HEK293T (cell line): ENCODE results near the gene CS.
"Not testable (repeated sequence)": the region's sequence is repeated elsewhere in the genome, so short reads cannot be mapped to it uniquely, and the experiment has no call there.

ENCODE experiments used
- CTCF ChIA-PET: fragments of 350-600 bp; formaldehyde crosslinking; extraction: SDS; loops from one replicate; lab custom pipeline; 2021; ENCODE audit warnings: antibody characterized with exemption, inconsistent platforms; lab: Yijun Ruan, JAX
- POLR2A ChIA-PET: fragments of 350-600 bp; formaldehyde crosslinking; extraction: SDS; loops from one replicate; lab custom pipeline; 2020; ENCODE audit warnings: antibody characterized with exemption, inconsistent platforms; lab: Yijun Ruan, JAX
- DNase-seq: peaks from one replicate; pipeline ENCODE4 v3.0.0; 2012; ENCODE audit warnings: mixed read lengths; ENCODE audit errors: extremely low spot score
- ARNT ChIP-seq: fragments of 450-650 bp; IDR thresholded peaks from 2 replicates; pipeline ENCODE4 v1.6.1; 2017; ENCODE audit warnings: mild to moderate bottlenecking
- BHLHE40 ChIP-seq: fragments of 450-650 bp; IDR thresholded peaks from 2 replicates; pipeline ENCODE4 v1.6.1; 2016; ENCODE audit warnings: mild to moderate bottlenecking, moderate library complexity, borderline replicate concordance
- CTBP1 ChIP-seq: fragments of 450-650 bp; IDR thresholded peaks from 2 replicates; pipeline ENCODE4 v1.6.1; 2016; ENCODE audit warnings: borderline replicate concordance
- ELF4 ChIP-seq: fragments of 450-650 bp; IDR thresholded peaks from 2 replicates; pipeline ENCODE4 v1.6.1; 2017; ENCODE audit warnings: antibody characterized with exemption
- FOXA1 ChIP-seq: fragments of 450-650 bp; IDR thresholded peaks from 2 replicates; pipeline ENCODE4 v1.6.1; 2016; ENCODE audit warnings: mild to moderate bottlenecking
- FOXK2 ChIP-seq: fragments of 450-650 bp; IDR thresholded peaks from 2 replicates; pipeline ENCODE4 v1.6.1; 2016; ENCODE audit warnings: mild to moderate bottlenecking
- FOXM1 ChIP-seq: fragments of 450-650 bp; IDR thresholded peaks from 2 replicates; pipeline ENCODE4 v1.6.1; 2017; ENCODE audit warnings: mild to moderate bottlenecking, borderline replicate concordance
- HDGF ChIP-seq: fragments of 450-650 bp; IDR thresholded peaks from 2 replicates; pipeline ENCODE4 v1.6.1; 2017; ENCODE audit warnings: antibody characterized with exemption, borderline replicate concordance
- L3MBTL2 ChIP-seq: fragments of 450-650 bp; conservative IDR thresholded peaks from 2 replicates; pipeline ENCODE4 v1.6.1; 2016; ENCODE audit warnings: mild to moderate bottlenecking
- LEF1 ChIP-seq: fragments of 450-650 bp; IDR thresholded peaks from 2 replicates; pipeline ENCODE4 v1.6.1; 2017; ENCODE audit warnings: mild to moderate bottlenecking, borderline replicate concordance
- NFRKB ChIP-seq: fragments of 450-650 bp; IDR thresholded peaks from 2 replicates; pipeline ENCODE4 v1.6.1; 2016; ENCODE audit warnings: mild to moderate bottlenecking, moderate library complexity
- SP1 ChIP-seq: fragments of 450-650 bp; IDR thresholded peaks from 2 replicates; pipeline ENCODE4 v1.6.1; 2017
- SUZ12 ChIP-seq: fragments of 450-650 bp; IDR thresholded peaks from 2 replicates; pipeline ENCODE4 v1.6.1; 2016; ENCODE audit warnings: mild to moderate bottlenecking
- TARDBP ChIP-seq: fragments of 450-650 bp; IDR thresholded peaks from 2 replicates; pipeline ENCODE4 v1.6.1; 2016
- ZNF384 ChIP-seq: fragments of 450-650 bp; IDR thresholded peaks from 2 replicates; pipeline ENCODE4 v1.6.1; 2016
- TF ChIP-seq, protein P1 (sequence below): fragments of 450-650 bp; IDR thresholded peaks from 2 replicates; pipeline ENCODE4 v1.6.1; 2016

CS gene

DNA sequence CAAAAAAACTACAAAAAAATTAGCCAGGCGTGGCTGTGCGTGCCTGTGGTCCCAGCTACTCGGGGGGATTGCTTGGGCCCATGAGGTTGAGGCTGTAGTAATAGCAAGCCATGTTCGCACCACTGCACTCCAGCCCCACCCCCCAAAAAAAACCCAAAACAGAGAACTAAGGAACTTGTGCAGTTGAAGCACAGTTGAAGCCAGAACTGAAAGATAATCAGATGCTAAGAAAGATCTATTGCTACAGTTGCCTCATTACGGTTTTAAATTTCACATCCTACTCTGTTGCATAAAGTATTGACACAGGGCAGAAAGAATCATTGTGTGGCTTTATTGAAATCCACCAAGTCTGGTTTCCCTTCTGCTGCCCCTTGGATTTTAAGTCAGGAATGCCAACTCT lies 3.8 kb downstream of the CS start:
- TF ChIP-seq, protein P1, sequence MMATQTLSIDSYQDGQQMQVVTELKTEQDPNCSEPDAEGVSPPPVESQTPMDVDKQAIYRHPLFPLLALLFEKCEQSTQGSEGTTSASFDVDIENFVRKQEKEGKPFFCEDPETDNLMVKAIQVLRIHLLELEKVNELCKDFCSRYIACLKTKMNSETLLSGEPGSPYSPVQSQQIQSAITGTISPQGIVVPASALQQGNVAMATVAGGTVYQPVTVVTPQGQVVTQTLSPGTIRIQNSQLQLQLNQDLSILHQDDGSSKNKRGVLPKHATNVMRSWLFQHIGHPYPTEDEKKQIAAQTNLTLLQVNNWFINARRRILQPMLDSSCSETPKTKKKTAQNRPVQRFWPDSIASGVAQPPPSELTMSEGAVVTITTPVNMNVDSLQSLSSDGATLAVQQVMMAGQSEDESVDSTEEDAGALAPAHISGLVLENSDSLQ = no peak
- TF ChIP-seq TARDBP = no peak
- TF ChIP-seq BHLHE40 = no peak
- no peak for TF ChIP-seq NFRKB
- no peak for TF ChIP-seq FOXA1
- no peak for DNase-seq
- ChIA-PET CTCF (no interaction called here), POLR2A (no interaction called here)

DNA sequence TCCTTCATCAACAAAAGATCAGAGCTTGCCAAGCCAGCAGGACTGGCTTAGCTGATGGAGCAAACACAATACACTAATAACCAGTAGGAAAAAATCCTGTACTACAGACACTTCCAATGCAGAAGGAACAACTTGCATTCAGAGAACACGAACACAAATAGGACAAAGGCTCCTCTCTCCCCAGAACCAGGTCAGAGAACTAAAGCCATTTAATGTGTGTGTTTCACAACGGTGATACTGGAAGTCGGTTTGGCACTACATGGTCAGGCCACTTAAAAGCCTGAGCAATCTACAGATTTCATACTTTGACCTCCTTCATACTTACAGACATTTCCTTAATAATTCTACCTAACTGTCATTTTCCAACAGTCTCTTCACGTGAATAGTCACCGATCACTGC lies 6.3 kb downstream of the CS start:
- ChIA-PET POLR2A (no interaction called here), CTCF (no interaction called here)
- DNase-seq = no peak
- no peak for TF ChIP-seq L3MBTL2
- TF ChIP-seq LEF1 = no peak
- no peak for TF ChIP-seq ZNF384
- TF ChIP-seq, protein P1 = no peak
- no peak for TF ChIP-seq ELF4
- no peak for TF ChIP-seq SUZ12
- TF ChIP-seq ARNT = no peak
- no peak for TF ChIP-seq CTBP1
- TF ChIP-seq FOXK2 = no peak
- TF ChIP-seq FOXM1 = no peak
- TF ChIP-seq BHLHE40 = no peak
- TF ChIP-seq NFRKB = no peak
- no peak for TF ChIP-seq HDGF
- TF ChIP-seq FOXA1 = no peak
- TF ChIP-seq SP1 = no peak
- no peak for TF ChIP-seq TARDBP

DNA sequence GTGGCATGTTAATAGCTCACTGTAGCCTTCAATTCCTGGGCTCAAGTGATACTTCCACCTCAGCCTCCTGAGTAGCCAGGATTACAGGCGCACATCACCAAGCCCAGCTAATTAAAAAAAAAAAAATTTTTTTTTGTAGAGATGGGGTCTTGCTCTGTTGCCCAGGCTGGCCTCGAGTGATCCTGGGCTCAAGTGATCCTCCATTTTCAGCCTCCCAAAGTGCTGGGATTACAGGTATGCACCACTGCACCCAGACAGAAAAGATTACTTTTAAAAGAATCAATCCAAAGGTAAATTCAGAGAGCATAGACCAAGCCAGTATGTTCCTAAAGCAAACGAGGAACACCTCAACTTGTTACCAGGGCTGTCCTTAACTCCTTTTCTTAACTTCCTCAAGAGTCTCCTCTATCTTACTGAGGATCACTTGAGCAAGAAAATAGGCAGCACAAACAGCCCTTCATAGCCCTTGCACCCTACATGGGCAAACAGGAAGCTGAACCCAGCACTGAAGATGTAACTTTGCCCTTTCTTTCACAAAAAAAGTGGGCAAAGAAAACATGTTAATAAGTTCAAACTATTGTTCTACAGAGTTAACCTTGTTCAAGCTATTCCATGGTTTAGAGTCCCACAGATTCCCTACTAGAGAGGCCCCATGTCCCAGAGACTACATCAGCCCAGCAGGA lies 11.3 kb downstream of the CS start:
- ChIA-PET CTCF (no interaction called here), POLR2A (no interaction called here)
- TF ChIP-seq ZNF384 (no peak), FOXK2 (no peak), CTBP1 (no peak)
- DNase-seq = no peak

DNA sequence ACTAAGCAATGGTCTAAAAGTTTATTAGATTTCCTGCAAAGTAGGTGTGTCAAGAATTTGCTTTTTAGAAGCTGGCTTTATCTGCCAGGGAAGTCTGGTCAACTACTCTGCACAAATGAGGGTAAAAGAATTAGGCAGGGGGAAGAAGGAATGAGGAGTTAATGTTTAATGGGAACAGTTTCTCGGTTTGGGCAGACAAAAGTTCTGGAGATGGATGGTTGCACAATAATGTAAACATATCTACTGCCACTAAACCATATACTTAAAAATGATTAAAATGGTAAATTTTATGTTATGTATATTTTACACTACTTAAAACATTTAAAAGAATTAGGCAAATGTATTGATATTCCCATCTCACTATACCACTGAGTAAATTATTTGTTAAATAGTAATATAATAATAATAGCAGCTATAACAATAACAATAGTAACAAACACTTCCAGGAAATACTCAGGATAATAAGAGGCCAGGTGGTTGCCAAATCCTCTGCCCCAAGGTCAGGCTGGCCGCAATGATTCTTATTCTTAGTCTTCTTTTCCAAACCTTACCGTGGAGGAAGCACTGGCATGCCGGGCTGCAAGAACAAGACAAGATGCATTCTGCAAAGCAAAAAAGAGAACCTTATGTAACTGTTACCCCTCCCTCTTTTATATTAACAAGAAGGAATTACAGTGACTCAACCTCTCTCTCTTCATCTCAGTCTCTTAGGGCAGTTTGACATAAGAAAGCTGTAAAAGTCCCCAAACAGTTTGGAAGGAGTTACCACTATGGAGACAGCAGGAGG lies 13.9 kb downstream of the CS start:
- ChIA-PET CTCF (no interaction called here), POLR2A (interaction anchor here (0.8 to 1.1 kb wide), 2 partner anchors 14 to 168 kb away, joined by 3 to 4 read pairs; partner anchors contain the start of genes CS and ZC3H10)
- TF ChIP-seq ARNT (no peak), SP1 (no peak), ZNF384 (no peak), ELF4 (no peak), FOXA1 (no peak)
- DNase-seq = no peak

DNA sequence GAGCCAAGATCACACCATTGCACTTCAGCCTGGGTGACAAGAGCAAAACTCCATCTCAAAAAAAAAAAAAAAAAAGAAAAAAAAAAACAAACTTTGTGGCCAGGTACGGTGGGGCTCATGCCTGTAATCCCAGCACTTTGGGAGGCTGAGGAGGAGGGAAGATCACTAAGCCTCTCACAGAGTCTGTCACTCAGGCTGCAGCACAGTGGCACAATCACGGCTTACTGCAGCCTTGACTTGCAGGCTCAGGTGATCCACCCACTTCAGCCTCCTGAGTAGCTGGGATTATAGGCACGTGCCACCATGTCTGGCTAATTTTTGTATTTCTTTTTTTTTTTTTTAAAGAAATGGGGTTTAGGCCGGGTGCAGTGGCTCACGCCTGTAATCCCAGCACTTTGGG lies 15.9 kb downstream of the CS start:
- CTCF ChIA-PET, DNase-seq, POLR2A ChIA-PET: not testable (repeated sequence)

DNA sequence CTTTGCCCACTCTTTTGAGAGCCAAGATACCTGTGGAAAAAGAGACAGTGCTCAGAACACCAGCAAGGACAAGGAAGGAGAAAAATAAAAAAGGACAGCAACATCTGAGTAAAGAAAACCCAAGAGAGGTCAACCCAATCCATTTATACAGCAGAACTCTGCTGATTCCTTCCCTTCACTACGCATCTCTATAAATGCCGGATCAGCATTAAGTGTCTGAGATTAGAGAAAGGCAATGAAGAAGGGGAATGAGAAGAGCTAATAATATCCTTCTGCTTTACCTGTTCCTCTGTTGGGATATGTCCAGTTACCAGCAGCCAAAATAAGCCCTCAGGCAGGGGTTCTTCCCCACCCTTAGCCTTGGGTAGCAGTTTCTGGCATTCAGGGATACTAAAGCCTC lies 17.6 kb downstream of the CS start:
- ChIA-PET POLR2A (no interaction called here), CTCF (no interaction called here)
- no peak for DNase-seq
- TF ChIP-seq NFRKB = no peak
- no peak for TF ChIP-seq ARNT
- TF ChIP-seq BHLHE40 = no peak
- TF ChIP-seq HDGF = no peak
- TF ChIP-seq TARDBP = no peak
- TF ChIP-seq ZNF384 = no peak
- TF ChIP-seq SP1 = no peak
- TF ChIP-seq SUZ12 = no peak
- no peak for TF ChIP-seq CTBP1
- no peak for TF ChIP-seq FOXK2
- TF ChIP-seq ELF4 = no peak
- TF ChIP-seq FOXA1 = no peak
- TF ChIP-seq FOXM1 = no peak
- no peak for TF ChIP-seq LEF1
- TF ChIP-seq L3MBTL2 = no peak
- TF ChIP-seq, protein P1 = no peak

DNA sequence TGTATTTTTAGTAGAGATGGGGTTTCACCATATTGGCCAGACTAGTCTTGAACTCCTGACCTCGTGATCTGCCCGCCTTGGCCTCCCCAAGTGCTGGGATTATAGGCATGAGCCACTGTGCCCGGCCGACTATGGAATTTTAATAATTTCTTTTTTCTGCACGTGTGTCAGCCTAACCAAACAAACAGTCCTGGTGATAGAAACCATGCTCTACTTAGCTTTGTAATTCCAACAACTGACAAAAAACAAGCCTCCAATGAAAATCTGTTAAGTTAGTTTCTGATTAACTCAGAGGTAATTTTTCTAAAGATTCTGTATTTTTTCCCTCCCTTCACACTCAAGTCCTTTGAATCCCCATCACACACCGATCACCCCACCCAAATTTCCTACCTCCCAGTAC lies 18.1 kb downstream of the CS start:
- no peak for DNase-seq
- POLR2A ChIA-PET = no interaction called here
- CTCF ChIA-PET = no interaction called here
- TF ChIP-seq ELF4 = no peak
- TF ChIP-seq FOXA1 = no peak
- no peak for TF ChIP-seq ZNF384
- TF ChIP-seq LEF1 = no peak
- no peak for TF ChIP-seq L3MBTL2
- no peak for TF ChIP-seq SUZ12
- TF ChIP-seq, protein P1 = no peak
- TF ChIP-seq ARNT = no peak
- no peak for TF ChIP-seq SP1
- no peak for TF ChIP-seq TARDBP
- no peak for TF ChIP-seq FOXK2
- no peak for TF ChIP-seq NFRKB
- no peak for TF ChIP-seq FOXM1
- TF ChIP-seq CTBP1 = no peak
- no peak for TF ChIP-seq BHLHE40
- TF ChIP-seq HDGF = no peak
